Measurements from ENCODE around the gene SEMA6B. TPM values are rescaled to one million over a fixed set of nuclear protein-coding genes. Genes with fewer than 3 reads are reported as not detected.

The SEMA6B gene
- total RNA-seq, 1 experiment from 2014 or later: 35.7 TPM

DNA sequence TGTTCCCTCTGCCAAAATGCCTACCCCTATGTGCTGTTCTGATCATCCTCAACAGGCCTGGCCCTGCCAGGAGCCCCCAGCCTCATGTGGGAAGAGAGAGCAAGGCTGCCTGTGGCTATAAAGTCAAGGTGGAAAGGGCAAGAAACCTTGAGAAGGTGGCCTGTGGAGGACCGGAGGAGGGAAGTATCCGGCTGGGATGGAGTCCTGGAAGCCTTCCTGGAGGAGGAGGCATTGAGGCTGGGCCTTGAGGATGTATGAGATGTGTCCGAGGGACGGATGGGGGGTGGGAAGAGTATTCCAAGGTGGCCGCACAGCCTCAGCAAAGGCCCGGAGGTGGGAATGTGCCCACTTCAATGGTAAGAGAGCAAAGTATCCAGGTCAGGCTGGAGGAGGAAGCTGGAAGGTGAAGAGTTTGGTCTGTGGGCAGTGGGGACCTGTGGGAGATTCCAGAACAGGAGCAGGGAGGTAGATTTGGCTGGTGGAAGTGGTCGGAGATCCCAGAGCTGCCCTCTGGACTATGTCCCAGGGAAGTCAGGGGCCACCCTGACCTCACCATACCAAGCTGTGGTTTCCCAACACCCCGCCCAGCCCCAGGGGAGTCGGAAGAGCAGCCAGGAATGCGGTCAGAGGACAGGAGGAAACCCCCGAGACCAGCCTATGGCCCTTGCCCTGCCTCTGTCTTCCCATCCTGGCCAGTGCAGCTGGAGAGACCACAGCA lies 38.2 kb downstream of the SEMA6B start:
- in situ Hi-C loops (cut with HindIII; ENCODE audit: low pct_unique_long_range_greater_than_20kb, low sequenced_read_pairs): no loop called here
- no peak for DNase-seq (ENCODE audit: low read depth)

DNA sequence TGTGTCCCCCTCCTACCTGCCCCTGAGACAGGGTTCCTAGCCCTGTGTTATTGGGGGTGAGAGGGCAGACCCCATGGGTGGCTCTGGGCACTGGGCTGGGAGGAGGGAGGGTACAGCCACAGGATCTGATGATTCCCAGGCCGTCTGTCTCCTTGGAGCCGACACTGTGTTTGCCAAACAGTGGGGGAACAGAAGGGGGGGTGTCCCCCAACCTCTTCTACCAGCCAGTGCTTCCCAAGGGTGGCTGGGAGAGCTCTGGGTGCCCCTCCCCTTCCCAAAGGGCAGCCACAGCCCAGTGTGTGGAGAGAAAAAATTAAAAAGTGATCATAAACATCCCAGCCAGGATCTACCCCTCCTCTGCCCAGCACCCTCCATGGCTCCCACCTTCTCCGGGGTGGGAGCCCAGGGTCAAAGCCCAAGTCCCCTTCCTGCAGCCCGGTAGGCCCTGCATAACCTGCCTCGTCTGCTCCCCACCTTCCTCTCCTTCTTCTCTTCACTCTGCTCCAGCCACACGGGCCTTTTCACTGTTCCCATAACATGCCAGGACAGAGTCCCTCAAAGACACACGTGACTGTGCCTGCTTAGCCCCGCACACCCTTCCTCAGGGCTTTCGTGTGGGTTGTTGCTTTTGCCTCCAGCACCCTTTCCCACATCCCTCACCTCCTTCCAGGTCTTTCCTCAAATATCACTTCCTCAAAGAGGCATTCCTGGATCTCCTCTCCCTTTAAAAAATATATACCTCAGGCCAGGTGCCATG lies 39.8 kb downstream of the SEMA6B start:
- no peak for DNase-seq (ENCODE audit: low read depth)
- in situ Hi-C loops (cut with HindIII; ENCODE audit: low pct_unique_long_range_greater_than_20kb, low sequenced_read_pairs): no loop called here

DNA sequence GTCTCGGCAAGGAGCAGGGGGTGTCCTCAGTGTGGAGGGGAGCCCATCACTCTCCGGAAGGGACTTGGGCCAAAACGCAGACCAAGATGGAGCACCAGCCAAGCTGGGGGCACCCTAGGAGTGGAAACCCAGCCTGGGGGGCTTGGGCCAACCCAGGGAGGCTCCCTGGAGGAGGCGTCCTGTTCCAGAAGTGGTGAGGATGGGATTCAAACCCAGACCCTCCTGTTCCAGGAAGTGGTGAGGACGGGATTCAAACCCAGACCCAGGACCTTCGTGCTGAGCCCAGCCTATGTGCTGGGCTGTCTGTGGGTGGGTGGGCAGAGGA lies 40.4 kb downstream of the SEMA6B start:
- in situ Hi-C loops (cut with HindIII; ENCODE audit: low pct_unique_long_range_greater_than_20kb, low sequenced_read_pairs): no loop called here
- DNase-seq (ENCODE audit: low read depth): no peak

DNA sequence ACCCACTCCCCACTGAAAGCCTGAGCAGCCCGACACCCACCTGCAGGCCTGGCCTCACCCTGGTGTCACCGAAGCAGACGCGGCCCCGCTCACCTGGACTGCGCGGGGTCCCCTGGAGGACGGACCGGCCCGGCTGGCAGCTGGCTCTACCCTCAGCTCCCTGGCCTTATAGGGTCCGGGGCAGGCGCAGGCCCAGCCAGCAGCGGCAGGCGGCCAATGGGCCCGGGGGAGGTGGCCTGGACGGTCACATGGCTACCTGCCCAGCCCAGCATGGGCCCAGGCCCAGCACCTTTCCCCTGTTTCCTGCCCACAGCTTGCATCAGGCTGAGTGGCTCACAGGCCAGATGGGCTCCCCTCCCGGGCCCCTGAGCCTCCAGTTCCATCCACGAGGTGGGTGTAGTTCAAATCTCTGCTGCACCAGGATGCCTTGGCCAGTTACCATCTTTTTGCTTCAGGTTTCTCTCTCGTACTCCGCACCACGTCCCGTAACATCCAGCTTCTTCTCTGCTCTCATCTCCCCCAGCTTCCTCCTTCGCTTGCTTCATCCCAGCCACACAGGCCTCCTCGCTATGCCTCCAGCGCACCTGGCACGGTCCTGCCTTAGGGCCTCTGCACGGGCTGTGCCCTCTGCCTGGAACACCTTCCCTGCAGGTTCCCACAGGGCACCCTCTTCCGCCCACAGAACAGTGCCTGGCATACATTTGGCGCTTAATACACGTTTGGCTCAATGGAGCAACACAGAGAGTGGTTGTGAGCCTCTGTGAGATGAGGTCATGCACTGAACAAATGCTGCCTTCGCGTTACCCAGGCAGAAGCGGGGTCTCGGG lies 40.9 kb downstream of the SEMA6B start, which contains the start of gene PLIN4:
Gene PLIN4 (minus strand): TSS at position 142 of the 827 bp plus-strand sequence. CDS start 214 bp downstream, outside the sequence.
- DNase-seq (ENCODE audit: low read depth): no peak
- in situ Hi-C loops (cut with HindIII; ENCODE audit: low pct_unique_long_range_greater_than_20kb, low sequenced_read_pairs): no loop called here

DNA sequence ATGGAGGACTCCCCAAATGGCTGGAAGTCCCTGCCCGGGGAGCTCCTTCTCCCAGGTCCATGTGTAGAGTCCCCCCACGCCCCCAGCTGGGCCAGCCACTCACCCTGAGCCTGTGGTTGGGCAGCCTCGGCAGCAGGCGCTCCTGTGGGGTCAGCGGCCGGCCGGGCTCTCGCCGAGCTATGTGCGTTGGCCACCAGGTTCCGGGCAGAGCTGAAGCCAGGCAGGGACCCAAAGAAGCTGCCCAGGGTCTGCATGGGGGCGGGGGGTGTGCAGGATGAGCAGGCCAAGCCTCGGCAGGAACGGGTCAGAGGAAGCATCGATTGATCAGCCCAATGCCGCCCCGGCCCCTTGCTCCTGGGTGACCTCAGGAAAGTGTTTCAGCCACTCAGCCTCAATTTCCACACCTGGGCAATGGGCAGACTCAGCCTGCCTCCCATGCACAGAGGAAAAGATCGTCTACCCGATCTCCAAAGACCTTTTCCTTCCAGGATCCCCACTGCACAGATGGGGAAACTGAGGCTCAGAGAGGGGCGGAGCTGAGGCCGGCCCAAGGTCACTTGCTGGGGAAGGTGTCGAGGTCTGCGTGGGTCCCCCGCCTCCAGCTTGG lies 41.9 kb downstream of the SEMA6B start:
- in situ Hi-C loops (cut with HindIII; ENCODE audit: low pct_unique_long_range_greater_than_20kb, low sequenced_read_pairs): no loop called here
- DNase-seq (ENCODE audit: low read depth): no peak

DNA sequence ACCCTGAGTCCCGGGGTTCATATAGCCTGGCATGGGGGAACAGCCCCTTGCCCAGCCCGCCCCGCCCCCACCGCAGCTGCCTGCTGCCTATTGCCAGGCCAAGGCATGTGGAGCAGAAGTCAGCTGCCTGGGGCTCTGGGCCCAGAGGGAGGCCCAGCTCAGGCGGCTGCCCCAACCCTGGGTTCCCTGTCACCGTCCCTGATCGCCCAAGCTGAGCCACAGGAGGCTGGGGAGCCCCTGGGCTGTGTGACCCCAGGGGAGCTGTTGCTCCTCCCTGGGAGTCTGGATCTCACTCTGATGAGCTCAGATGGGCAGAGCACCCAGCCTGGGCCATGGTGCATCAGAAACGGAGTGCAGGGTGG lies 42.6 kb downstream of the SEMA6B start:
- in situ Hi-C loops (cut with HindIII; ENCODE audit: low pct_unique_long_range_greater_than_20kb, low sequenced_read_pairs): no loop called here
- DNase-seq (ENCODE audit: low read depth): no peak

DNA sequence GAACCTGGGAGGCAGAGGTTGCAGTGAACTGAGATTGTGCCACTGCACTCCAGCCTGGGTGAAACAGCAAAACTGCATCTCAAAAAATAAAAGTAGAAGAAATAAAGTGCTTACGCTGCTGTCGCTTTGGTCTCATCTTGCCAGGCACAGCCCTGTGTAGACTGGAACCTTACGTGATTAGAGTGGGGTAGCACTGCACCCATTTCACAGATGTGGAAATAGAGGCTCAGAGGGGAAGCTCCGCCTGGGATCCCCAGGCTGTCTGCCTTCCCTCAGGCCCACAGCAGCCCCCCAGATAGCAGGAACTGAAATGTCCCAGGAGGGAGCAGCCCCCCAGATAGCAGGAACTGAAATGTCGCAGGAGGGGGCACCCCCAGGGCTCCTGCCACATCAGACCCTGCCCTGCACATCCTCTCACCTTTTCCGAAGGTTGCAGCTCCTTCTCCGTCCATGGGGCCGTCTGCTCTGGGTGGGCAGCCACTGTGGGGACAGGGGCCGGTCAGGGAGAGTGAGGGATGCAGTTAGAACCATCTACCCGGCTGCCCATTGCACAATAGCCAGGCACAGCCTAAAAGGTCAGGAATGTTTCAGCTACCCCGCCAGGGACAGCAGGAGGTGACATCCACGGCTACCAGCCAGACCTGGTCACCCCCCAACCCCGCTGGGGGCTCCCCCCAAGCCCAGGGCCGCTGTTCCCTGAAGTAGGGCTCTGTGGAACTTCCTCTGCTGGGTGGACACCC lies 43.1 kb downstream of the SEMA6B start:
- no peak for DNase-seq (ENCODE audit: low read depth)
- in situ Hi-C loops (cut with HindIII; ENCODE audit: low pct_unique_long_range_greater_than_20kb, low sequenced_read_pairs): no loop called here

DNA sequence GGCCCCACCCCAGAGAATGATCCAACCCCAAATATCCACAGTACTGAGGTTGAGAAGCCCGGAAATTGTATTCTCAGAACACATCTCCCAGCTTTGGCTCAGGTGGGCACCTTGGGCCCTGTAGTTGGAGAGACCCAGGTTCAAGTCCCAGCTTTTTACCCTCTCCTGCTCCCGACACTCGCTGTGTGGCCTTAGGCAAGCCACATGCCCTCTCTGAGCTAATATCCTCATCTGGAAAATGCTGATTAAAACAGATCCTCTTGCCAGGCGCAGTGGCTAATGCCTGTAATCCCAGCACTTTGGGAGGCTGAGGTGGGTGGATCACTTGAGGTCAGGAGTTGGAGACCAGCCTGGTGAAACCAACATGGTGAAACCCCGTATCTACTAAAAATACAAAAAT lies 43.8 kb downstream of the SEMA6B start:
- no peak for DNase-seq (ENCODE audit: low read depth)
- in situ Hi-C loops (cut with HindIII; ENCODE audit: low pct_unique_long_range_greater_than_20kb, low sequenced_read_pairs): no loop called here

DNA sequence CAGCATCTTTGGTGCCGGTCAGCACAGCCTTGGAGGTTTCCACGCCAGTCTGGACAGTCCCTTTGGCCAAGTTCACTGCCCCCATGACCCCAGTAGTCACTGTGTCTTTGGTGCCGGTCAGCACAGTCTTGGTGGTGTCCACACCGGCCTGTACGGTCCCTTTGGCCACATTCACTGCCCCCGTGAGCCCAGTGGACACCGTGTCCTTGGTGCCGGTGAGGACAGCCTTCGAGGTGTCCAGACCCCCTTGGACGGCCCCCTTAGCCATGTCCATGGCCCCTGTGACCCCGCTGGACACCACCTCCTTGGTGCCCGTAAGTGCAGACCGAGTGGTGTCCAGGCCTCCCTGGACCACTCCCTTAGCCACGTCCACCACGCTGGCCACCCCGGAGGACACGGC lies 46.2 kb downstream of the SEMA6B start:
- DNase-seq (ENCODE audit: low read depth): no peak
- in situ Hi-C loops (cut with HindIII; ENCODE audit: low pct_unique_long_range_greater_than_20kb, low sequenced_read_pairs): no loop called here

DNA sequence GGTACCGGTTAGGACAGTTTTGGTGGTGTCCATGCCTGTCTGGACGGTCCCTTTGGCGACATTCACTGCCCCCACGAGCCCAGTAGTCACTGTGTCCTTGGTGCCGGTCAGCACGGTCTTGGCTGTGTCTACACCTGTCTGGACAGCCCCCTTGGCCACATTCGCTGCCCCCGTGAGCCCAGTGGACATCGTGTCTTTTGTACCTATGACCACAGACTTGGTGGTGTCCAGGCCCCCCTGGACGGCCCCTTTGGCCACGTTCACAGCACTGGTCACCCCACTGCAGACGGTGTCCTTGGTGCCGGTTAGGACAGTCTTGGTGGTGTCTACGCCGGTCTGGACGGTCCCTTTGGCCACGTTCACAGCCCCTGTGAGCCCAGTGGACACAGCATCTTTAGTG lies 47.4 kb downstream of the SEMA6B start:
- no peak for DNase-seq (ENCODE audit: low read depth)
- in situ Hi-C loops (cut with HindIII; ENCODE audit: low pct_unique_long_range_greater_than_20kb, low sequenced_read_pairs): no loop called here

DNA sequence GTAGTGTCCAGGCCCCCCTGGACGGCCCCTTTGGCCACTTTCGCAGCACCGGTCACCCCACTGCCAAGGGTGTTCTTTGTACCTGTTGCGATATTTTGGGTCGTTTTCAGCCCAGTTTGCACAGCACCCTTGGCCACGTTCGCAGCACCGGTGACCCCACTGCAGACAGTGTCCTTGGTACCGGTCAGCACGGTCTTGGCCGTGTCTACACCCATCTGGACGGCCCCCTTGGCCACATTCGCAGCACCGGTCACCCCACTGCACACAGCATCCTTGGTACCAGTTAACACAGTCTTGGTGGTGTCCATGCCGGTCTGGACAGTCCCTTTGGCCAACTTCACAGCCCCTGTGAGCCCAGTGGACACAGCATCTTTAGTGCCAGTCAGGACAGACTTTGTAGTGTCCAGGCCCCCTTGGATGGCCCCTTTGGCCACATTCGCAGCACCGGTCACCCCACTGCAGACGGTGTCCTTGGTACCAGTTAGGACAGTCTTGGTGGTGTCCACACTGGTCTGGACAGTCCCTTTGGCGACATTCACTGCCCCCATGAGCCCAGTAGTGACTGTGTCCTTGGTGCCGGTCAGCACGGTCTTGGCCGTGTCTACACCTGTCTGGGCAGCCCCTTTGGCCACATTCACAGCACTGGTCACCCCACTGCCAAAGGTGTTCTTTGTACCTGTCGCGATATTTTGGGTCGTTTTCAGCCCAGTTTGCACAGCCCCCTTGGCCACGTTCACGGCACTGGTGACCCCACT lies 48.0 kb downstream of the SEMA6B start:
- in situ Hi-C loops (cut with HindIII; ENCODE audit: low pct_unique_long_range_greater_than_20kb, low sequenced_read_pairs): no loop called here
- DNase-seq (ENCODE audit: low read depth): no peak

DNA sequence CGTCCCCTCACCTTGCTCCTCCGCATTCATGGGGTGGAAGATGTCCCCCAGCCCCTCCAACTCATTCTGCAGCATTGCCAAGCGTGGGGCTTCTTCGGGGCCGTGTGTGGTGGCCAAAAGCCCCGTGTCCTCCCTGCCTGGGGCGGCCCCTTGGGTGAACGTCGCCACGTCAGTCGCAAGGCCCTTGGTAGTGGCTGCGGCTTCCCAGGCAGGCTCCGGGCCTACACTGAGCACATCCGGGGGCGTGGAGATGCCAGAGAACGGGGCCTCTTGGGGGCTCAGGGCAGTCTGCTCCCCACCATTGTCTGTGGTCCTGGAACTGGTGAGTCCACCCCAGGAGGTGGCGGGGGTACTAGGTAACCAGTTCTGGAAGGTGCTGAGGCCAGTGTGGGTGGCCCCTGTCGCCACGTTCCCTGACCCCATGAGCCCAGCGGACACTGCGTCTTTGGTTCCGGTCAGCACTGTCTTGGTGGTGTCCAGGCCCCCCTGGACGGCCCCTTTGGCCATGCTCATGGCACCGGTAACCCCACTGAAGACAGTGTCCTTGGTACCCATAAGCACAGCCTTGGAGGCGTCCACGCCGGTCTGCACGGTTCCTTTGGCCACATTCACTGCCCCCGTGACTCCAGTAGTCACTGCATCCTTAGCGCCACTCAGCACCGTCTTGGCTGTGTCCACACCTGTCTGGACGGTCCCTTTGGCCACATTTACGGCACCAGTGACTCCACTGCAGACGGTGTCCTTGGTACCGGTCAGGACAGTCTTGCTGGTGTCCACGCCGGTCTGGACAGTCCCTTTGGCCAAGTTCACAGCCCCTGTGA lies 48.8 kb downstream of the SEMA6B start:
- DNase-seq (ENCODE audit: low read depth): no peak
- in situ Hi-C loops (cut with HindIII; ENCODE audit: low pct_unique_long_range_greater_than_20kb, low sequenced_read_pairs): no loop called here

DNA sequence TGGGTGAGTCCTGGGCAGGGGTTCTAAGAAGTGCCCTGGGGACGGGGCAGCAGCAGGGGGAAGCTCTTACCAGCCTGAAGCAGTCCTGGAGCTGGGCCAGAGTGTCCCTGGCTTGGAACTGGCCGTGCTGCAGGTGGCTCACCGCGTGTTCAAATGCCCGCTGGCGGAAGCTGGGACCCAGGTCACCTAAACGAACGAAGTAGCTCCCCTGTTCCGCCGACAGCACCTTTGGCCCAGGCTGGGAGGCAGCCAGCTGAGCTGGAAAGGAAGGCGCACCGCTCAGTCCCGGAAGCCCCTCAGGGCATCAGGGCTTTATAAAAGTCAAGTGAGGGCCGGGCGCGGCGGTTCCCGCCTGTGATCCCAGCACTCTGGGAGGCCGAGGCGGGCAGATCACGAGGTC lies 50.8 kb downstream of the SEMA6B start:
- DNase-seq (ENCODE audit: low read depth): no peak
- in situ Hi-C loops (cut with HindIII; ENCODE audit: low pct_unique_long_range_greater_than_20kb, low sequenced_read_pairs): no loop called here

DNA sequence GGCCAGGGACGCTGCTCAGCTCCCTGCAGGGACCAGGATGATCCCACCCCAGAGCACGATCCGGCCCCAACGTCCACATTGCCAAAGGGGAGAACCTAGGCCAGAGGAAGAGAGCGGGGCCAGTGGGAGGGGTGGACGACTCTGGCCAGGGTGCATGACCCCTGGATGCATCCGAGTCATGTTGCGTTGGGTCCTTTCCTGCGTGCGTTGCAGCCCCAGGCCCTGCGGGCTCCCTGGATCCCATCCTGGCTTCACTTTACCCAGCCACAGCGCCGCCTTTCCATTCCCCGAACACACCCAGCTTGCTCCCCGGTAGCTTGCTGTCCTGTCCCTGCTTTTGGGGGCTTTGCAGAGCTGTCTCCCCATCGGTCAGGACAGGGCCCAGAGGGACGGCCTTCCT lies 51.7 kb downstream of the SEMA6B start:
- in situ Hi-C loops (cut with HindIII; ENCODE audit: low pct_unique_long_range_greater_than_20kb, low sequenced_read_pairs): no loop called here
- DNase-seq (ENCODE audit: low read depth): no peak

DNA sequence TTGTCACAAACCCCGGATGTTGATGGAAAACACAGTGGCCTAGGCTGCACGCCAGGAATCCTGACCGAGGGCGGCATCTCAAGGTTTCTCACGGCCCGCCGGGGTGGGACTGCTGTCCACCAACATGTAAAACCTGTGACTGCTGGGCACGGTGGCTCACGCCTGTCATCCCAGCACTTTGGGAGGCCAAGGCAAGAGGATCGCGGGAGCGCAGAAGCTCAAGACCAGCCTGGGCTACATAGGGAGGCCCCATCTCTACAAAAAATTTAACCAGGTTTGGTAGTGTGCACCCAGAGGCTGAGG lies 52.4 kb downstream of the SEMA6B start:
- in situ Hi-C loops (cut with HindIII; ENCODE audit: low pct_unique_long_range_greater_than_20kb, low sequenced_read_pairs): no loop called here
- DNase-seq (ENCODE audit: low read depth): no peak

DNA sequence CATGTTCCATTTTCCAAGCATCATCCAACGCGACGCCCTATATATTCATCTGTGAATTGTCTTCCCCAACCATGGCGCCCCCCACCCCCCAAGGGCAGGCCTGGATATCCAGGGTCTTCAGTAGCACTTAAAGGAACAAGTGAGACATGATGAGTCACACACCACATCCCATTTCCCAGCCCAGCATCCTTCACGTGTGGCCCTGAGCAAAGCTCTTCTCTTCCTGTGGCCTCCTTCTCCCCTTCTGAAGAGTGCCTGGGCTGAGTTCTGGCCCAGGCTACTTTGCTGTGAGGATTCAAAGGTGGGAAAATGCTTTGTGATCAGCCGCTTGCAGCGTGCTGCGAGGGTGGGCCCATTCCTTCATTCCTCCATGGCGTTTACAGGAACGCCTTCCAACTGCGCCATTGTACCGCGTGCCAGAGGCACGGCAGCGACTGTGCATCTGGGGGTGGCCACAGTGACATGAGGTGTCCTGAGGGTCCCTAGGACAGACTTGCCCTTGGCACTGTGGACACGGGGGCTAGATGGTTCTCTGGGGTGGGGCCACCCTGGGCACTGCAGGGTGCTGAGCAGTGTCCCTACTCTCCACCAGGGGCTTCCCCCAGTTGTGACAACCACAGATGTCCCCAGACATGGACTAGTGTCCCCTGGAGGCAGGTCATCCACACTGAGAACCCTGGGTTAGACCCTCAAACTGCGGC lies 52.9 kb downstream of the SEMA6B start:
- peak; percentile 30 for DNase-seq (ENCODE audit: low read depth)
- in situ Hi-C loops (cut with HindIII; ENCODE audit: low pct_unique_long_range_greater_than_20kb, low sequenced_read_pairs): no loop called here
